NCI-H128 (cell line): ENCODE measurements around the gene SAMD4A.

ENCODE experiments used
- DNase-seq: peaks from one replicate; lab custom pipeline; 2025; ENCODE audit not compliant: unreplicated experiment; lab: John Stamatoyannopoulos, UW

The SAMD4A gene

DNA sequence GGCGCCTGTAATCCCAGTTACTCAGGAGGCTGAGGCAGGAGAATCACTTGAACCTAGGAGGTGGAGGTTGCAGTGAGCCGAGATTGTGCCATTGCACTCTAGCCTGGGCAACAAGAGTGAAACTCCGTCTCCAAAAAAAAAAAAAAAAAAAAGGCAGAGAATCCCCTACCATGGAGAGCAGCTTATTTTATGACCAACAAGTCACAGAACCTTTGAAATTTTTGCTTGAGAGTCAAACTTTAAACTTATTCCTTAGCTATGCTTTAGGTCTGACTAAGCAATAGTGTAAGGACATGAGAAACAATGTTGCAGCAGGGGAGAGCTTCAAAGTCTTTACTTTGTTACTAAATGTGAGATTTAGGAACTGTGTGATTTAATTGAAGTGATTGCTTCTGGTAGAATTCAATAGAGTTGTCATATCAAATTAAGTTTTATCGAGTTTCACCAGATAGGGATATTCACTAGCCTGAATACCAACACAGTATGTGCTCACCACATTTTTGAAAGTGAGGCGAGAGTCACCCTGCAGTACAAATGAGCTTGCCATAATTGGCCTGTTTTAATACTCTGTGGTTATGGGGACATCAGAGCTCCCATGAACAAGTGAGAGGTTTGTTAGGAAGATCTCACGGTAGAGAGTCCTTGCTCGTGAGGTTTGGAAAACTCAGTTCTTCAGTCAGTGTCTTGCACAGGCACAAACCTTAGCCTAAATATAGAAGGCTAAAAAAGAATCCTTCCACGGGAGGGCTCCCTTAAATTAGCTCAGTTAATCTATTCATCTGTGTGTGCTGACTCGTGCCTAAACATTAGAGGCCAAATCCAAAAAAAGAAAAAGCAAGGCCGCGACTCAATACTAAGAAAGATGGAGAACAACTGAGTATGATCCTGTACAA, 108.6 kb downstream of the SAMD4A start:
- no peak for DNase-seq

DNA sequence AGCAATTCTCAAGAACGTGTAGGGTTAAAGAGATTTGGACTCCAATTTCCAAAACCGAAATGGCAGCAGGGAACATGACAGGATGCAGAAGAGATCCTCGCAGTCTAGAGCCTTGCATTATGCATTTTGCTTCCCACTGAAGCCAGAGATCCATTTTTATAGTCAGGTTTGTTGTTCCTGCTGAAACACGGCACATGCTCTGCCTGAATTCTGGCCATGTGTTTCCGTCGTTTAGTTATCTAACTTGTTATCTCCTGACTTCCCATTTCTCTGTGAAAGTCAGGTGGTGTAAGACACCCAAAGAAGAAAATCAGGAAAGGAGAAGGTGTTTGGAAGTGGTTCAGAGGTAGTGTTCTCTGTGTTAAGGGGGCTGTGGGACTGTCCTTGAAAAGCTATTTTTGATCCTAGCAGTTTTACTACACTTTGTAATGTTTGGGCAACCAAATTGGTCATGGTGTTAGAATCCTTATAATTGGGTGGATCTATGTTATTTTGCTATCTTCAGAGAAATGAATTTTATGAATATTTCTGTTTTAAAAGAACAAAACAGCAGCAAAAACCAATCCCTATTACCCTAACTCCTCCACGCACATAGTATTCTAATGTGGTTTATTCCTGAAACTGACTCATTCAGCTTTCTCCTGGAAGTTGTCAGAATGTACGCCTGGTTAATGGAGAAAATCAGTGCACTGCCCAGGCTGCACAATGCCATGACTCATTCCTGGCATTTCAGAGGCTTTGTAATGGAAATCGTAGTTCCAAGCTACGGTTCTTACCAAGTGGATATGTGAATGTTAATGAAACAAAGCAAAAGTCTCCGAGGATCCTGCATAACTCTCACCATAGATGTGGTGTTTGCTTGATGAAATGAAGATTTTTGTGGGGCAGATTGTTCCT, 110.1 kb downstream of the SAMD4A start:
- DNase-seq = no peak

DNA sequence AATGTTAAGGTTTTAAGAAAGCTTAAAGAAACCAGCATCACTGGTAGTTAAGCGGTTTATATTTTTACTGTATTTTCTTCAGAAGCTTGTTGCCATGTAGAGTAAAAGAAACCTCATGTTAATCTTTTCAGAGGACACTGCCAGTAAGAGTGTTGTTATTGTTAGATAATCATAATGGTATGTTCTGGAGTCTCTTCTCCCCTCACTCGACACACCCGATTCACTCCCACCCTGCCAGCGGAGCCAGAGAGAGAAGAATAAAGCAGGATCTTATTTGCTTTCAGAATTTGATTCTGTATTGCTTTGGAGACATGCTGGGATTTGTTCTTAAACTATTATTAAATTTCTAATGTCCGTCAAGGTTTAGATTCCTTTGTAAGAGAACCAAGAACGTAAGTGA, 113.7 kb downstream of the SAMD4A start:
- DNase-seq = no peak

DNA sequence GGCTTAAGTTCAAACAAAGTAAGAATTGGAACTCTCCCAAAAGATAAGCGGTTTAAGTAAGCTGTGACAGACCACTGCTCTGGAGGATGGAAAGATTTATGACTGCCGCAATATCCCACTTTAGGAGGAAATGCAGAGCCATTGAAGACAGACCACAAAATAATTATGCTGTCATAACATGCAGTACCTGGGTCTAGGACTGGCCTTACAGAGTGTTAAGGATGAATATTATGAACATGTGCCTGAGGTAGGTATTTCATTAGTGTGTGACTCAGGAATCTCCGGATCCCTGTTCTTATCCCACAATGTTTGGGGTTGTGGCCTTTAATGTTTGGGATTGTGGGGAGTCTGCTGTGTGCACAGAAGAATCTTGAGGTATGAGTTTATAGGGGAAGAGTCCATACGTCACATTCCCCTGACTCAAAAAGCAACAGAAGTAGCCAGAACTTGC, 114.9 kb downstream of the SAMD4A start:
- no peak for DNase-seq

DNA sequence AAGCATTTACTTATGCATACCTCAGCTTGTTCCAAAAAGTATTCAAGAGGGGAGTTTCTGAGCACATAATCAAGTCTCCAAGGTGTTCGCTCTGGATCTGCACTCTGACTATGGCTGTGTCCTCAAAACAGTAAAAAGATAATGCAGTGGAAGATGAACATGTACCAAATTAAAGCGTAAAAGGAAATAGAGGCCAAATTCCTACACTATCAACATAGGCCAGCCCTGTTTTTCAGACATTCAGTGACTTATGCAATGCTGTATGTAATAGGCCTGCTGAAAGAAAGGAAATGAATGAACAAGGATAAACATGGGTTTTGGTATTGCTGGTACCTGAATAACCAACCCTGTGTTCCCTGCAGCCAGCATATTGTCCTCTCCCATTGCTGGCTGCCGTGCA, 115.7 kb downstream of the SAMD4A start:
- no peak for DNase-seq

DNA sequence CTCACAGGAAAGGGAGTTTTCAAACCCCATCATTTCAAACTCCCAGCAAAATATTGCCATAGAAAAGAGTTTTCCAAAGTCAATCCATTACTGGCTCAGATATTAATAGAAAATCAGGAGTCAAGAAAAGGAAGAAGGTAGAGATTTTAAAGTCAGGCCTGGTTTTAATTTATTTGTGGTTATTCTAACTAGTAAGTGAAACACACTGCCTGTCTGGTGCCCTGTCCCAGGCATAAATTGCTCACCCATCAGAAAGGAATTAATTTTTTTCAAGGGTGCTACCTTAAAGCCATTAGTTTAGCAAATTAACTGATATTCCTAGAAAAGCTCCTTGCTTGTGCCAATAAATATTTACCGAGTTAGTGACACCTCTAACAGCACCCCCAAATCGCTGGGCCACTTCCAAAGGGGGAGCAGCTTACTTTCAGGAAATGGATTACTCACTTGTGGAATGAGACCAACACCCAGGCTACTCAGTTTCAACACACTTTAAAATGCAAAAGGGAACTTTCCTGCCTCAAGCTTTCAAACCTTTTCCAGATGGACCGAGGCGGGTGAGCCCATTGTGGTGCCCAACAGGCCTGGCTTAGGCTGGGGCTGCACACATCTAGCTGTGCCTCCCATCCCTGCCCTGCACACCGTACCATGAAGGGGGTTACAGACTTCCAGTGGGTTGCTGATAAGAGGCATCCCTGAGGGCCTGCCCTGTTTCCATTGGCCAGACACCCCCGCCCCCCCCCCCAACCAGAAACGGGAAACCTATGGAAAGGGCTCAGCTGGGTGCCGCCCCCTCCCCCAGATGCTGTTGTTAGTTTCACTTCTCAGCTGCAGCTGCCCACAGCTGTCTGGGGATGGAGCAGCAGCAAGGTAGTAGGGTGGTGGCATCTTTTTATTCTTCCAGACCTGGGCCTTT, 117.2 kb downstream of the SAMD4A start:
- no peak for DNase-seq

DNA sequence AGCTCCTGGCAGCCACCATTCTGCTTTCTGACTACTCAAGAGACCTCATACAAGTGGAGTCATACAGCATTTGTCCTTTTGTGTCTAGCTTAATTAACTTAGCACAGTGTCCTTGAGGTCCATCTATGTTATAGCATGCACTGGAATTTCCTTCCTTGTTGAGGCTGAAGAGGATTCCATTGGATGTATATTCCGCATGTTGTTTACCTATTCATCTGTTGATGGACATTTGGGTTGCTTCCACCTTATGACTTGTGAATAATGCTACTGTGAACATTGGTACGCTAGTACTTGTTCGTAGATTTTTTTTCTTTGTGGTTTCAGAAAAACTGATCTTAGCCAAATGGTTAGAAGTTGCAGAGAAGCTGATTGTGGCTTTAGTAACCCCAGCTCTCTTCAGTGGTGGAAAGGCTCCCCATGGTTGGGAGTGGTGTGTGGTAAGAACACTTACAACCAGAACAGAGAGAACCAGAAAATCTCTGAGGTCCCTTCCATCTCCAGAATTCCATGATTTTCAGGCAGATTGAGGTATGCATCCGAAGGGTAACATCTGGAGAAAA, 118.4 kb downstream of the SAMD4A start:
- no peak for DNase-seq

DNA sequence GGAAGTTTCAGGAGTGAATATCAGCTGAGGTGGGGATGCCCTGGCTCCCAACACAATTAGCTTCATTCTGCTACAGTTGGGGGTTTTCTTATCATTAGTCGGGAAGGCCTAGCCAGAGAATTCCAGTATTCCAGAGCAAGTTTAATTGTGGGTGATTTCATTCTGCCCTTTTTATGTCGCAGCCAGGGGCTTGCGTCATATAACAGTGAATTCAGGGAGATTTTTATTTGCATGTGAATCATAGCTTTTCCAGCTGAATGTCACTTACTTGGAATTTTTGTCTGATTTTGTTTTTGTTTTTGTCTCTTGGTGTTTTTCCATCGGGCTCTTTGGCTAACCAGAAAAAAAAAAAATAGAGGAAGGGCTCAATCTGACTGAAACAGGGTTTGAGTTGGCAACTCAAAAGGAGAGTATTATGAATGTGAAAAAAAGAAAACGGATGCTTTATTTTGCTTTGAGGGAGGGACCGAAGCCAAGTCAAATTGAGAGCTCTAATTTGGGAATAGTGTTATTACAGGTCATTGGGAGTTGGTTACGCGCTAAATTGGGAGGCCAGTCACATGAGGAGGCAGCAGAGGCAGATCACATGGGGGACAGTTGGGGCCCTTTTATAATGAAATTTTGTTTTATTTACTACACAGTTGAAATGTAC, 119.4 kb downstream of the SAMD4A start:
- DNase-seq = no peak

DNA sequence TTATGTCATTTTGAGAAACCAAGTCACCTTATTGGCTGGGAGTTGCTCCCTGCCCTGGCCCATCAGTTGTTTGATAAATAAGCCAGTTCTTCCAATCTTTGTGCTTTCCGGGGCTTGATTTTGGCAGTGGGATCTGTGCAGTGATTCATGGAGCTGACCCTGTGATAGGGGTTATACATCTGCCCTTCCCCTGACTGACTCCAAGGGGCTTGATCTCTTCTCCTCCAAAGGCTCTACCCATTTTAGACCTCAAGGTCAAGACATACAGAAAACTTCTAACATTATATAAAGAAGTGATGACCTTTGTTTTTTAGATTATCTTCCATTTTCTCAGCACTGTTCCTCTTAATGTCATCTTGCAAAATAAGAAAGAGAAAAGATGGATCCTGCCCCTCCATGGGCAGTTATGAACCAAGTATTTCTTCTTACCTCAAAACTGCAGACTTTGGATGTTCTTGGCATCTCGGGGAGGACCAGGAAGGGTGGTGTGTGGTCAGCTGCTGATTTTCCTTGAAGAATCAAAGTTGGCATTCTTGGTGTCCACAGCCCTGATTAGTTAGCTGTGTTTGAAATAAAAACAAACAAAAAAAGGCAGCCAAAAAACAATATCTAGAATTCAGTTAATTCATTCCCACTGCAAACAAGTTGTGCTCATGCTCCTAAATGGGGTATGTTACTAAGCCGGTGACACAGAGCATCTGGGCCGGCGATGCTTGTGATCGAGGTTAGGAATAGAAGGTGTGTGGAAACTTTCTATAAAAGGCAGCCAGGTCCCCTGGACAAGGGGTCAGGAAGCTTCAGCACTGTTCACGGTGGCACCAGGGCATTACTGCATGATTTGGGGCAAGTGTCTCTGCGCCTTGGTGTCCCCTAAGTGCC, 120.2 kb downstream of the SAMD4A start:
- no peak for DNase-seq

DNA sequence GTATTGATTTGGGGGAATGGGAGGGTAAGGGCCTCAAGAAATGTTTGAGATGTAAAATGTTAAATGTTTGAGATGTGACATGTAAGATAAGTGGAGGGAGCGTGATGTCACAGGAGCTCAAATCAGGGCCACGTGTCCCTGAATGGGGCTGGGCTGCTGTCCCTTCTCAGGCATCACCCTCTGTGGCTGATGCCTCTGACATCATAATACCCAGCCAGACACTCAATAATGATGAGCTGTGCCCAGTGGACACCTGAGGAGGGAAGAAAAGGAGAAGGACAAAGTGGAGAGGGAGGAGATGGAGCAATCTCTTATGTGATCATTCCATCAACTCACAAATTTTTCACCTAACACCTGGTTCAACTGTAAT, 120.8 kb downstream of the SAMD4A start:
- no peak for DNase-seq

DNA sequence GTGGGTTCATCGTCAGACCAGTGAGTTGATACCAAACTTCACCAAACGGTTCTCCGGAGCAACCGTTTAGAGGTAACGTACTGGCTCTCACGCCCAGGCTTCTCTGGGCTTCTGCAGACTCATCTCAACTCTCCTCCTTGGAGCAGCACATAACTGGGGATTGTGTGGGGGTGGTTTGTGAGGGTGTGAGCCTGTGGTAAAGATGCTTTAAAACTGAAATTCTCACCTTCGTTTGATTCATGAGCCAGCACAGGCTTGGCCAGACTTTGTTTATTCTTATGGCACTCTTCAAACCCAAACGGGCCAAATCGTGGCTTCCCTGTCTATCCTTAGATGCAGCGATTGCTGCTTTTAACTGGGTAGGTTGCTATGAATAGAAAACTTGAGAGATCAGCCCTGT, 121.3 kb downstream of the SAMD4A start:
- DNase-seq = no peak

DNA sequence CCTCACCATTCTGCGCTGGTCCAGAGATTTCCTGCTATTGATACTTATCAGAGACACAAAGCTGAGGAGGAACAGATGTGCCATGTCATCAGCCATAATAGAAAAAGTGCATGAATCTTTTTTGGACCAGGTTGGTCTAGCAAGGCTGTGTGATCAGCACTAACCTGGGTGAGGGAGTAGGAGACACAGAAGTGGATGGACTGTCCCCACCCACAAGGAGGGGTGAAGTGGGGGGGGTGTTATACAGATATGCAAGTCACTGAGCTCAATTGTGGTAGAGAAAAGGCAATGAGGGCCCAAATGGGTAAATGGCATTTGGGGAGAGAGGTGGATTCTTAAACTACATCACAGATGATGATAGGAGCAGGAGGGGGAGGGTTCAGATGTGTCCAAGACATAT, 123.0 kb downstream of the SAMD4A start:
- DNase-seq = no peak

DNA sequence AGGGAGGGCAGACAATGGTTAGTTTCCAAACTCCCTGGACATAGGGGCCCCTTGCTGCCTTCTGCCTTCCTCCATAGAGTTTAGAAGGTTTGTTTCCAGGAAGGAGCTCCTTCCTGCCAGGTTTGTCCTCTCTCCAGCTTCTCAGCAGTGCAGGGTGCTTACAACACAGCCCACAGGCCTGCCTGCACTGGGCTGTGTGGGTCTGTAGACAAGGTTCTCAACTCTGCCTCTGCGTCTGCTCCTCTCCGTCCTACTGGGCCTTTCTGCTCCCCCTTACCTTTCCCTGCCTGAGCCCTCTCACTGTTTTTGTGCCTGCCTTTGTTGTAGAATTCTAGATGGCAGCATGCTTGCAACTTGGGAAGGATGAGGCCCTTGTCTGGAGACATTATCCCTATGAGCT, 124.0 kb downstream of the SAMD4A start:
- DNase-seq = no peak

DNA sequence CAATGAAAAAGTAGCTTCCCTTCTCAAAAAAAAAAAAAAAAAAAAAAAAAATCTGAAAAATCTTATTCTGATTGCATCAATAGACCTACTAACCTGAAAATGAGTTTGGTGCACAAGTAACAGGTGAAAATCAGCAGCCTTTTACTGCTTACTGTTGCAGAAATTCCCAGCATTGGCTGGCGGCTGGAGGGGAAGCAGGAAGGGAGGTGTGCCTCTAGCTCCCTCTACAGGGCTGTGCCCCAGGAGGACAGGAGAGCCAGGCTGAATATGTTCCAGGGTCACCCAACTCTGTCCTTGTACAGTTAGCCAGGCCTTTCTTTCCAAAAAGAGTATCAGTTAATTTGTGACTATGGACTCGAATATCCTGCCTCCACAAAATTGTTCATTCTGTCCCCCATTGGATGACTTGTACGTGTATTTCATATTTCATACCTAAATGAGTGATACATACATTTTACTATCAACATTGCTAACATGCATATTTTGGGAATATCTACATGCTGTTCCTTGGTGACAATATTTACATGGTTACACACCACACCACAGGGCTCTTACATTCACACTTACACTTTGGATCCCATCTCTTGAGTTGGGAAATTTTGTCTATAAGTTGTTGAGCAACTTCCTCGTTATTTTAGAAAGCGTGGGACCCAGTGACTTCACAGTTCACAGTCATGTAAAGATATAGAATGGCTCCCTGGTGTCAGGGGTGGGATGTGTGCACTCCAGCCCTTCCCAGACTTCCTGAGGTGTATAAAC, 124.8 kb downstream of the SAMD4A start:
- peak; percentile 12 for DNase-seq

DNA sequence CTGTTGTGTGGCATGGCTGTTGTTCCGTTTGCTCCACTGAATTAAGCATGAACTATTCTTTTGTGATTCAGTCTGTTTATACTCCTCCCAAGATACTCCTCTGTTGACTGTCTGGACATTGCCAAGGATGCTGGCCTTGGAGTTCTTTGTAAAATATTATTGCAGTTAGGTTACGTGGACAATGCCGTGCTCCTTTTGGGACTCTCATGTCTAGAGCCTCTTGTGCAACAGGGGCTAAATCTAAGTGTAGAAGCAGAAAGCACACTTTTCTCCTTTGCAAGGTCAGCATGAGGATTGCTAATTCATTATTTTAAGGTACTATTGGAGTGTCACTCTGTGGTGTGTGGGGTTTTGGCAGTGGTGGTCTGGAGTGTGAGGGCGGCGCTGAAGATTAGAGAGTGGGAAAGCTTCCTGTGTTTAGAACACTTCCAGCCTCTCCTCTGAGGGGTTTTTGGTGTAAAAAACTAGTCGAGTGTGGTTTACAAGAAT, 125.4 kb downstream of the SAMD4A start:
- DNase-seq = no peak

DNA sequence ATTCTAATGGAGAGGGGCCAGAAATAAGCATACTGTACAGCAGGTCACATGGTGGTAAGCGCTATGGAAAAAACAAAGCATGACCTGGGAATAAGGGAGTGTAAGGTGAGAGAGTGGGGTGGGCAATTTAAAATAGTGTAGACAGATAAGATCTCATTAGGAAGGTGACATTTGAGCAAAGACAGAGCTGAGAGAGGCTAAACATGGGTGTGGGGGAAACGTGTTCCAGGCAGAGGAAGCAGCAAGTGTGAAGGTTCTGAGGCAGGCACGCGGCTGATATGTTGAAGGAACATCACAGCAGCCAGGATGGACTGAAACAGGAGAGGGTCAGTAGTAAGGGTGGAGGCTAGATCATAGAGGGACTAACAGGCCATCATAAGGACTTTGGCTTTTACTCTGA, 126.8 kb downstream of the SAMD4A start:
- no peak for DNase-seq

DNA sequence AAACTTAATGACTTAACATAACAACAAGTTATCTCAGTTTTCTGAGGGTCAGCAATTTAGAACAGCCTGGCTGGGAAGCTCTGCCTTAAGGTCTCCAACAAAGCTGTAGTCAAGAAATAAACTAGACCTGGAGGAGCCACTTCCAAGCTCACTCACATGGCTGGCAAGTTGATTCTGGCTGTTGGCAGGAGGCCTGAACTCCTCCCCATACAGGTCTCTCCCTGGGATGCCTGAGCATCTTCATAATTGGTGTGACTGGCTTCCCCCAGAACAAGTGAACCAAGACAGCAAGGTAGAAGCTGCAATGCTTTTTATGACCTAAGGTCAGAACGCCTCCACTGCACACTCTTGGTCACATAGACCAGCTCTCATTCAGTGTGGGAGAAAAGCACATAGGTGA, 128.3 kb downstream of the SAMD4A start:
- no peak for DNase-seq

DNA sequence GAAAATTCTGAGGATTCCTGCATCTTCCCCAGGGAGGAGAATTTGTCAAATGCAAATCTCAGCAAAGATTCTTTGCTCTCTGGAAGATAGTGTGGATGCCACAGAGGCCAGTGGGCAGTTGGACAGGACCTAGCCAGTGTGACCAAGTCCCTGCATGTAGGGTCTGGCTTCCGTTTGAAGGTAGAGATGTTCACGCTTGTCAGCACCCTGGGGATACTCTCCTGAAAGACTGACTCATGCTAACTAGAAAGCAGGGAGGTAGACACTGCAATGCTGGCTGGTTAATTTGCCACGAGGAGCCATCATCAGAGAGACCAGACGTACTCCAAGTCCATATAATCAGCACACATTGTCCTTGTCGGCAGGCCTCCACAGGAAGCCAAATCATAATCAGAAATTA, 130.1 kb downstream of the SAMD4A start:
- no peak for DNase-seq
